Dermis lymphatic vessel endothelial cell (primary cell): Measurements from ENCODE around the gene POTEH. TPM values are rescaled to one million over a fixed set of nuclear protein-coding genes. Genes with fewer than 3 reads are reported as not detected.

ENCODE experiments used
- total RNA-seq: library from RNA; depleted of rRNA; stranded (reverse); fragments of >200 nt; gene quantifications from 2 replicates; pipeline ENCODE4 v1.2.1, GENCODE V29; 2014

The POTEH gene
- not detected in 2 replicates for total RNA-seq

DNA sequence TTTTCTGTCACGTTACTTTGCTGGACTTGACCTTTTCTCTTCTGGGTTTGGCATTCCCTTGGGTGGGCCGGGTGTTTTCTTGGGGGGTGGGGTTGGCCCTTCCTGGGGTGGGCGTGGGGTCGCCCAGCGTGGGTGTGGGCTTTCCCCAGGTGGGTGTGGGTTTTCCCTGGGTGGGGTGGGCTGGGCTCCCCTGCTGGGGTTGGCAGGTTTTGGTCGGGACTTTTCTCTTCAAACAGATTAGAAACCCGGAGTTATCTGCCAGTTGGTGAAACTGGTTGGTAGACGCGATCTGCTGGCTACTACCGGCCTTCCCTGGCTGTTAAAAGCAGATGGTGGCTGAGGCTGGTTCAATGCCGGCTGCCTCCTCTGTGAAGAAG, at the start of gene POTEH:
TSS of gene POTEH (plus strand) at position 278 of the 377 bp plus-strand sequence. CDS start at position 330, 52 bp downstream.

Other genes with a start within 250 kb of the POTEH start
- not detected in 2 replicates for gene OR11H1, start 161.8 kb upstream of the POTEH start, total RNA-seq